Measurements from ENCODE around the gene PUDP.
A peak's percentile ranks its signal among the peaks of the same experiment; 100 is the strongest.
"Not testable (repeated sequence)": the region's sequence is repeated elsewhere in the genome, so short reads cannot be mapped to it uniquely, and the experiment has no call there.

Gene PUDP

GRCh38 chrX:7147978-7148854 lies at the start of gene PUDP:
Gene PUDP (minus strand): TSS chrX:7148153. CDS start chrX:7148113, 40 bp downstream.
- Histone ChIP-seq H3K36me3 (ENCODE audit: control insufficient read depth, insufficient read depth, low read length) (no peaks in the 10 kb centered on the region), H3K4me3 (ENCODE audit: low read length) (peak within 1 kb of the TSS; percentile 94), H3K27me3 (ENCODE audit: control insufficient read depth, insufficient read depth, low read length) (no peaks in the 10 kb centered on the region), H3K27ac (ENCODE audit: low read depth, low read length) (peak within 1 kb of the TSS; percentile 80), H3K4me1 (ENCODE audit: control insufficient read depth, insufficient read depth, low read length) (no peaks in the 10 kb centered on the region), H3K9ac (ENCODE audit: low read length) (peak within 1 kb of the TSS; percentile 64)

GRCh38 chrX:7194606-7195005 lies 46.7 kb upstream of the PUDP start:
- Histone ChIP-seq H3K27me3 (ENCODE audit: control insufficient read depth, insufficient read depth, low read length) (no peaks in the 10 kb centered on the region), H3K36me3 (ENCODE audit: control insufficient read depth, insufficient read depth, low read length) (no peaks in the 10 kb centered on the region), H3K9ac (ENCODE audit: low read length) (no peak overlapping the region), H3K27ac (ENCODE audit: low read depth, low read length) (no peak overlapping the region), H3K4me3 (ENCODE audit: low read length) (no peak overlapping the region), H3K4me1 (ENCODE audit: control insufficient read depth, insufficient read depth, low read length) (no peaks in the 10 kb centered on the region)

GRCh38 chrX:7192871-7193270 lies 44.9 kb upstream of the PUDP start:
- no peak overlapping the region for H3K27ac ChIP-seq (ENCODE audit: low read depth, low read length)
- H3K9ac ChIP-seq (ENCODE audit: low read length), result no peak overlapping the region
- no peaks in the 10 kb centered on the region for H3K27me3 ChIP-seq (ENCODE audit: control insufficient read depth, insufficient read depth, low read length)
- H3K4me1 ChIP-seq (ENCODE audit: control insufficient read depth, insufficient read depth, low read length), result no peaks in the 10 kb centered on the region
- H3K4me3 ChIP-seq (ENCODE audit: low read length), result no peak overlapping the region
- H3K36me3 ChIP-seq (ENCODE audit: control insufficient read depth, insufficient read depth, low read length), result no peaks in the 10 kb centered on the region

GRCh38 chrX:7191681-7192110 lies 43.7 kb upstream of the PUDP start:
- Histone ChIP-seq H3K27me3 (ENCODE audit: control insufficient read depth, insufficient read depth, low read length) (no peaks in the 10 kb centered on the region), H3K9ac (ENCODE audit: low read length) (no peak overlapping the region), H3K4me1 (ENCODE audit: control insufficient read depth, insufficient read depth, low read length) (no peaks in the 10 kb centered on the region), H3K36me3 (ENCODE audit: control insufficient read depth, insufficient read depth, low read length) (no peaks in the 10 kb centered on the region), H3K4me3 (ENCODE audit: low read length) (no peak overlapping the region), H3K27ac (ENCODE audit: low read depth, low read length) (no peak overlapping the region)

GRCh38 chrX:7190157-7190556 lies 42.2 kb upstream of the PUDP start:
- H3K36me3 ChIP-seq (ENCODE audit: control insufficient read depth, insufficient read depth, low read length), result no peaks in the 10 kb centered on the region
- H3K4me1 ChIP-seq (ENCODE audit: control insufficient read depth, insufficient read depth, low read length), result no peaks in the 10 kb centered on the region
- no peak overlapping the region for H3K9ac ChIP-seq (ENCODE audit: low read length)
- no peak overlapping the region for H3K27ac ChIP-seq (ENCODE audit: low read depth, low read length)
- no peak overlapping the region for H3K4me3 ChIP-seq (ENCODE audit: low read length)
- H3K27me3 ChIP-seq (ENCODE audit: control insufficient read depth, insufficient read depth, low read length), result no peaks in the 10 kb centered on the region

- H3K27ac ChIP-seq (ENCODE audit: low read depth, low read length), result no peak overlapping the region
- H3K36me3 ChIP-seq (ENCODE audit: control insufficient read depth, insufficient read depth, low read length), result no peaks in the 10 kb centered on the region
- no peak overlapping the region for H3K9ac ChIP-seq (ENCODE audit: low read length)
- H3K4me3 ChIP-seq (ENCODE audit: low read length), result no peak overlapping the region
- H3K27me3 ChIP-seq (ENCODE audit: control insufficient read depth, insufficient read depth, low read length), result no peaks in the 10 kb centered on the region
- H3K4me1 ChIP-seq (ENCODE audit: control insufficient read depth, insufficient read depth, low read length), result no peaks in the 10 kb centered on the region
Measured at GRCh38 chrX:7188672-7189071, 40.7 kb upstream of the PUDP start.

- H3K4me1 ChIP-seq (ENCODE audit: control insufficient read depth, insufficient read depth, low read length), result no peaks in the 10 kb centered on the region
- no peak overlapping the region for H3K4me3 ChIP-seq (ENCODE audit: low read length)
- H3K36me3 ChIP-seq (ENCODE audit: control insufficient read depth, insufficient read depth, low read length), result no peaks in the 10 kb centered on the region
- no peaks in the 10 kb centered on the region for H3K27me3 ChIP-seq (ENCODE audit: control insufficient read depth, insufficient read depth, low read length)
- H3K9ac ChIP-seq (ENCODE audit: low read length), result no peak overlapping the region
- no peak overlapping the region for H3K27ac ChIP-seq (ENCODE audit: low read depth, low read length)
Measured at GRCh38 chrX:7184816-7185215, 36.9 kb upstream of the PUDP start.

GRCh38 chrX:7179446-7179845 lies 31.5 kb upstream of the PUDP start:
- Histone ChIP-seq H3K4me3 (ENCODE audit: low read length) (no peak overlapping the region), H3K4me1 (ENCODE audit: control insufficient read depth, insufficient read depth, low read length) (no peaks in the 10 kb centered on the region), H3K27ac (ENCODE audit: low read depth, low read length) (no peak overlapping the region), H3K9ac (ENCODE audit: low read length) (no peak overlapping the region), H3K27me3 (ENCODE audit: control insufficient read depth, insufficient read depth, low read length) (no peaks in the 10 kb centered on the region), H3K36me3 (ENCODE audit: control insufficient read depth, insufficient read depth, low read length) (no peaks in the 10 kb centered on the region)

GRCh38 chrX:7178859-7179258 lies 30.9 kb upstream of the PUDP start:
- H3K27ac ChIP-seq (ENCODE audit: low read depth, low read length); H3K27me3 ChIP-seq (ENCODE audit: control insufficient read depth, insufficient read depth, low read length); H3K36me3 ChIP-seq (ENCODE audit: control insufficient read depth, insufficient read depth, low read length); H3K4me1 ChIP-seq (ENCODE audit: control insufficient read depth, insufficient read depth, low read length); H3K4me3 ChIP-seq (ENCODE audit: low read length); H3K9ac ChIP-seq (ENCODE audit: low read length): not testable (repeated sequence)

GRCh38 chrX:7170898-7171297 lies 22.9 kb upstream of the PUDP start:
- Histone ChIP-seq H3K27me3 (ENCODE audit: control insufficient read depth, insufficient read depth, low read length) (no peaks in the 10 kb centered on the region), H3K9ac (ENCODE audit: low read length) (no peak overlapping the region), H3K4me1 (ENCODE audit: control insufficient read depth, insufficient read depth, low read length) (no peaks in the 10 kb centered on the region), H3K4me3 (ENCODE audit: low read length) (no peak overlapping the region), H3K27ac (ENCODE audit: low read depth, low read length) (no peak overlapping the region), H3K36me3 (ENCODE audit: control insufficient read depth, insufficient read depth, low read length) (no peaks in the 10 kb centered on the region)

- no peaks in the 10 kb centered on the region for H3K27me3 ChIP-seq (ENCODE audit: control insufficient read depth, insufficient read depth, low read length)
- H3K9ac ChIP-seq (ENCODE audit: low read length), result no peak overlapping the region
- no peak overlapping the region for H3K27ac ChIP-seq (ENCODE audit: low read depth, low read length)
- no peak overlapping the region for H3K4me3 ChIP-seq (ENCODE audit: low read length)
- no peaks in the 10 kb centered on the region for H3K4me1 ChIP-seq (ENCODE audit: control insufficient read depth, insufficient read depth, low read length)
- no peaks in the 10 kb centered on the region for H3K36me3 ChIP-seq (ENCODE audit: control insufficient read depth, insufficient read depth, low read length)
Measured at GRCh38 chrX:7169627-7170026, 21.7 kb upstream of the PUDP start.

- Histone ChIP-seq H3K27ac (ENCODE audit: low read depth, low read length) (no peak overlapping the region), H3K36me3 (ENCODE audit: control insufficient read depth, insufficient read depth, low read length) (no peaks in the 10 kb centered on the region), H3K9ac (ENCODE audit: low read length) (no peak overlapping the region), H3K4me3 (ENCODE audit: low read length) (no peak overlapping the region), H3K27me3 (ENCODE audit: control insufficient read depth, insufficient read depth, low read length) (no peaks in the 10 kb centered on the region), H3K4me1 (ENCODE audit: control insufficient read depth, insufficient read depth, low read length) (no peaks in the 10 kb centered on the region)
Measured at GRCh38 chrX:7168371-7168770, 20.4 kb upstream of the PUDP start.

GRCh38 chrX:7164174-7164573 lies 16.2 kb upstream of the PUDP start:
- no peak overlapping the region for H3K9ac ChIP-seq (ENCODE audit: low read length)
- H3K27ac ChIP-seq (ENCODE audit: low read depth, low read length), result no peak overlapping the region

More at GRCh38 chrX:7164174-7164573, 16.2 kb upstream of the PUDP start:
- Histone ChIP-seq H3K36me3 (ENCODE audit: control insufficient read depth, insufficient read depth, low read length) (no peaks in the 10 kb centered on the region), H3K4me3 (ENCODE audit: low read length) (no peak overlapping the region), H3K27me3 (ENCODE audit: control insufficient read depth, insufficient read depth, low read length) (no peaks in the 10 kb centered on the region), H3K4me1 (ENCODE audit: control insufficient read depth, insufficient read depth, low read length) (no peaks in the 10 kb centered on the region)
